Type B pancreatic cell (in vitro differentiated cells): ENCODE data around the gene SEC63. TPM values are rescaled to one million over a fixed set of nuclear protein-coding genes. Genes with fewer than 3 reads are reported as not detected.
"Not testable (repeated sequence)": the region's sequence is repeated elsewhere in the genome, so short reads cannot be mapped to it uniquely, and the experiment has no call there.

ENCODE experiments used
- DNase-seq: peaks from one replicate; pipeline ENCODE4 v3.0.0; 2021; ENCODE audit warnings: mixed read lengths; ENCODE audit not compliant: unreplicated experiment; ENCODE audit errors: extremely low spot score
- H3K27ac Mint-ChIP-seq: 2 replicates; pipeline ENCODE4 v1.8.0; 2021; ENCODE audit warnings: mild to moderate bottlenecking, mixed read lengths
- H3K27me3 Mint-ChIP-seq: 2 replicates; pipeline ENCODE4 v1.8.0; 2021; ENCODE audit warnings: mixed read lengths
- H3K36me3 Mint-ChIP-seq: 2 replicates; pipeline ENCODE4 v1.8.0; 2021; ENCODE audit warnings: mixed read lengths
- H3K4me1 Mint-ChIP-seq: one replicate; pipeline ENCODE4 v1.8.0; 2021; ENCODE audit warnings: mixed read lengths; ENCODE audit not compliant: unreplicated experiment
- H3K4me3 Mint-ChIP-seq: 2 replicates; pipeline ENCODE4 v1.8.0; 2021; ENCODE audit warnings: mild to moderate bottlenecking, mixed read lengths
- H3K9me3 Mint-ChIP-seq: 2 replicates; pipeline ENCODE4 v1.8.0; 2021; ENCODE audit warnings: mixed read lengths
- CTCF ChIP-seq: fragments of 200-600 bp; sonication (generic); conservative IDR thresholded peaks from 2 replicates; pipeline ENCODE4 v1.5.0; 2021; ENCODE audit warnings: antibody characterized with exemption, mild to moderate bottlenecking
- total RNA-seq: library from RNA; stranded (reverse); gene quantifications from 2 replicates; pipeline ENCODE4 v1.2.1, GENCODE V29; 2021; ENCODE audit warnings: low replicate concordance

Gene SEC63
- total RNA-seq, 1 donor from 2014 or later, result 106 TPM

- no peak overlapping the region for H3K4me3 Mint-ChIP-seq
- H3K36me3 Mint-ChIP-seq, result peaks cover 33% of the 10 kb centered on the region
- no peak overlapping the region for H3K27ac Mint-ChIP-seq
These were observed 78.1 kb downstream of the SEC63 start for GRCh38 chr6:107879941-107880340.

GRCh38 chr6:107877968-107878367, 80.0 kb downstream of the SEC63 start:
- no peaks in the 10 kb centered on the region for H3K27me3 Mint-ChIP-seq
- H3K9me3 Mint-ChIP-seq, result no peaks in the 10 kb centered on the region
- peaks cover 5% of the 10 kb centered on the region for H3K4me1 Mint-ChIP-seq
- TF ChIP-seq CTCF, result no peak
- no peak for DNase-seq
- H3K27ac Mint-ChIP-seq, result no peak overlapping the region
- H3K36me3 Mint-ChIP-seq, result peaks cover 37% of the 10 kb centered on the region
- no peak overlapping the region for H3K4me3 Mint-ChIP-seq

More at GRCh38 chr6:107879941-107880340, 78.1 kb downstream of the SEC63 start:
- Mint-ChIP-seq H3K4me1 (peaks cover 5% of the 10 kb centered on the region), H3K9me3 (no peaks in the 10 kb centered on the region), H3K27me3 (no peaks in the 10 kb centered on the region)
- no peak for TF ChIP-seq CTCF
- DNase-seq, result no peak

GRCh38 chr6:107871976-107872375, 86.0 kb downstream of the SEC63 start:
- peaks cover 20% of the 10 kb centered on the region for H3K36me3 Mint-ChIP-seq
- H3K4me3 Mint-ChIP-seq, result no peak overlapping the region
- no peak for TF ChIP-seq CTCF
- no peak for DNase-seq
- peaks cover 2% of the 10 kb centered on the region for H3K4me1 Mint-ChIP-seq
- H3K27me3 Mint-ChIP-seq, result no peaks in the 10 kb centered on the region
- no peak overlapping the region for H3K27ac Mint-ChIP-seq
- no peaks in the 10 kb centered on the region for H3K9me3 Mint-ChIP-seq

- not testable (repeated sequence) for H3K4me3 Mint-ChIP-seq, H3K27ac Mint-ChIP-seq, H3K9me3 Mint-ChIP-seq, DNase-seq, H3K27me3 Mint-ChIP-seq, H3K4me1 Mint-ChIP-seq
- peaks cover 20% of the 10 kb centered on the region for H3K36me3 Mint-ChIP-seq
These were observed 86.5 kb downstream of the SEC63 start for GRCh38 chr6:107871512-107871911.

GRCh38 chr6:107871016-107871415, 87.0 kb downstream of the SEC63 start:
- no peak for DNase-seq
- no peak for TF ChIP-seq CTCF
- no peak overlapping the region for H3K4me3 Mint-ChIP-seq
- H3K27me3 Mint-ChIP-seq, result no peaks in the 10 kb centered on the region
- peaks cover 17% of the 10 kb centered on the region for H3K36me3 Mint-ChIP-seq
- H3K9me3 Mint-ChIP-seq, result no peaks in the 10 kb centered on the region
- H3K27ac Mint-ChIP-seq, result no peak overlapping the region
- peaks cover 5% of the 10 kb centered on the region for H3K4me1 Mint-ChIP-seq

- Mint-ChIP-seq H3K9me3 (no peaks in the 10 kb centered on the region), H3K27me3 (no peaks in the 10 kb centered on the region), H3K4me3 (no peak overlapping the region), H3K27ac (no peak overlapping the region), H3K4me1 (peaks cover 5% of the 10 kb centered on the region), H3K36me3 (peaks cover 14% of the 10 kb centered on the region)
- DNase-seq, result no peak
- no peak for TF ChIP-seq CTCF
These were observed 87.6 kb downstream of the SEC63 start for GRCh38 chr6:107870381-107870780.
